HG02943 (cell line): Measurements from ENCODE around the gene MRGPRD.

Experiments
- ATAC-seq: cut with Tn5 transposase; IDR thresholded peaks from one replicate; pipeline ENCODE4 v1.9.1; 2021; ENCODE audit warnings: mild to moderate bottlenecking, low read depth, moderate library complexity; ENCODE audit not compliant: unreplicated experiment

The MRGPRD gene, protein sequence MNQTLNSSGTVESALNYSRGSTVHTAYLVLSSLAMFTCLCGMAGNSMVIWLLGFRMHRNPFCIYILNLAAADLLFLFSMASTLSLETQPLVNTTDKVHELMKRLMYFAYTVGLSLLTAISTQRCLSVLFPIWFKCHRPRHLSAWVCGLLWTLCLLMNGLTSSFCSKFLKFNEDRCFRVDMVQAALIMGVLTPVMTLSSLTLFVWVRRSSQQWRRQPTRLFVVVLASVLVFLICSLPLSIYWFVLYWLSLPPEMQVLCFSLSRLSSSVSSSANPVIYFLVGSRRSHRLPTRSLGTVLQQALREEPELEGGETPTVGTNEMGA

DNA sequence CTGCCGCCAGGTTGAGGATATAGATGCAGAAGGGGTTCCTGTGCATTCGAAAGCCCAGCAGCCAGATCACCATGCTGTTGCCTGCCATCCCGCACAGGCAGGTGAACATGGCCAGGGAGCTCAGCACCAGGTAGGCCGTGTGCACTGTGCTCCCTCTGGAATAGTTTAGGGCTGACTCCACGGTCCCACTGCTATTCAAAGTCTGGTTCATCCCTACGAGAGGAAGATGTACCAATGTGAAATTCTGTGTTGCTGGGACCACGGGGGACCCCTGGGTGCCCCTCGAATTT lies at the start of gene MRGPRD:
MRGPRD (minus strand) TSS at position 211 of the 290 bp plus-strand sequence; CDS start at position 211, 0 bp downstream.
- no peak for ATAC-seq

DNA sequence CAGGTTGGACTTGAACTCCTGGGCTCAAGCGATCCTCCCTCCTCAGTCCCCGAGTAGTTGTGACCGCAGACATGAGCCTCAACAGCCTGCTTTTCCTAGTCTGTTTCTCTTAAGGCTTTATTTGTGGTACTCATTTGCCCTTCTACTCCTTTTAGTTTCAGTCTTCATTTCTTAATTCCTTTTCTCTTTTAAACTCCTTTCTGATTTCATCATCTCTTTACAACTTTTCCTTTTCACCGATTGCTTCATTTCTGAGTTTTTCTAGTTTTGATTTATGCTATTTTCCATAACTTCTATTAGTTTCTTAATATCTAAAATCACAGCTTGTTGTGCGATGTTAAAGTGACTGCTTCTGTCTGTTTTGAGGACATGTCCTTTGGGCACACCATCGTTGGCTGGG lies 49.5 kb upstream of the MRGPRD start:
- ATAC-seq, result no peak

DNA sequence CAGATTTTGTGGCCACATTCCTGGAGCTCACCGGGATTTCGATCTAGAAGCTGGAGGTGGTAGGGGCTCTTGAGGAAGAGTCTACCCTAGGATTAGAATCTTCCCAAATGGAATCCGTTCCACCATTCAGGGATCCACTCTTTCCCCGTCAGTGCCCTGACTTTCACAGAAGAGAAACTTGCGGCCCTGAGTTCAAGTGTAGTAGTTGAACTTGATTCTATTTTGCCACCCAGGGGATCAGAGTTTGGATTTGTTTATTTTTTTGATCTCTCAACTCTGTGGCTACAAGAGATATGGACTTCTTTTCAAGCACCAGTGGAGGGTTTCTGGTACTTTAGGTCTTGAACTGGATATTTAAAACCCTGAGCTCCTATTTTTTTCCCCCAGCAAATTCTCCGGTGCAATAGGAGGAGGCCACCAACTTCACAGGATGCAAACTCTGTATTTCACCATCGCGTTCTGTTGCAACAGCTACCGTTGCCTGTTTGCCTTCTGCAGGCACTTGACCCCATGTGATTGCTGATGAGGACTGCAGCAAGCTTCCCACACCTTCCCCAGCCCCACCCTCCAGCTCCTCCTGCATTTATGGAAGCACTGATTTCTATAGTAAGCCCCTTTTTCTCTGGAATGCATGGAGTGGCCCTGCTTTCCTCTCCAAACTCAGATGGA lies 47.1 kb upstream of the MRGPRD start:
- no peak for ATAC-seq

DNA sequence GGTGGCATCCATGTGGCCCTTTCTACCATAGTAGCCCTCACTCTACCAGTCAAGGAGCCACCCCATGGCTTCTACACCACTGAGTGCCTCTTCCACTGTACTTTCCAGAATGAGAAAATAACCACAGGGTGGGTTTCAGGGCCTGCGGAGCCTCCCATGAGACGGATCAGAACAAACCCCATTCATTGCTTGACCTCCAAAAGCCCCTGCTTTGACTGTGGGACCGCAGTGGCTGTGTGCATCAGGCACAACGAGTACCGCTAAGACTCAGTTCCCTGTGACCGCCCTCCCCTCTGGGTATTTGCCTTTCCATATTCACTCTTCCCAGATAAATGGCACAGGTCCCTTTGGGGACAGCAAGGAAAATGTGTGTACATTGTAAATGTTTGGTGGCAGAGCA lies 43.7 kb upstream of the MRGPRD start:
- ATAC-seq, result no peak

DNA sequence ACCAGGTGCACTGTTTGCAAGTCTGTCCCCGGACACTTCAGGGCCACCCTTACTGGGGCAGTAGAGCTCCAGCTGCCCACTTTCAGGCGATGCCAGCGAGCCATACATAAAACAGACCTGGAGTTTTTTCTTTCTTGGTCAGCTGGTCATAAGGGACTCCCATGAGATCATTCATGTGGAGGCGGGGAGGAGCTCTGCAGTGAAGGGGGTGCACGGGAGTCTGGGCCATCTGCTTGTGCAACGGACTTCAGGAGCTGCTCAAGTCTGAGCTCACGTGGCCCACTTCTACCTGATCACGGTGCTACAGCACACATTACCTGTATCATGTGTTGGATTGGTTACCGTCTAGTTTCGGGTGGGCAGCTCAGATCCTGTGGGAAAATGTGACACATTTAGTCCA lies 41.5 kb upstream of the MRGPRD start:
- no peak for ATAC-seq

DNA sequence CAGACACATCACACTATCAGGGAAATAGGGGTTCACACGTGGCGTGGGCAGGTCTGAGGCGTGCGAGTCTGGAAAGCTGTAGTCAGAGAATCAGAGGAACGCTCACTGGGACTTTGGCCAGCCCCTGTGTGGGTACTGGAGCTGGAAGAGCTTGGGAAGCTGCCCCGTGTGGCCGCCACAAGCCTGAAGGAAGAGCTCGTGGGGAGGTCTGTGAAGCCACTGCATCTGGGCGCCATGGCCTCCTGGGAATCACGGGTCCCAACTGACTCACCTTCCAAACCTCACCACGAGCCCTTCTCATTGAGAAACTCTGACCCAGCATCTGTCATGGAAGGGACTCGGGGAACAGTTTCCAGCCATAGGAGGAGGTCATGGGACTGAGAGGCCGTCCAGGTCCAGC lies 38.1 kb upstream of the MRGPRD start:
- ATAC-seq, result no peak

DNA sequence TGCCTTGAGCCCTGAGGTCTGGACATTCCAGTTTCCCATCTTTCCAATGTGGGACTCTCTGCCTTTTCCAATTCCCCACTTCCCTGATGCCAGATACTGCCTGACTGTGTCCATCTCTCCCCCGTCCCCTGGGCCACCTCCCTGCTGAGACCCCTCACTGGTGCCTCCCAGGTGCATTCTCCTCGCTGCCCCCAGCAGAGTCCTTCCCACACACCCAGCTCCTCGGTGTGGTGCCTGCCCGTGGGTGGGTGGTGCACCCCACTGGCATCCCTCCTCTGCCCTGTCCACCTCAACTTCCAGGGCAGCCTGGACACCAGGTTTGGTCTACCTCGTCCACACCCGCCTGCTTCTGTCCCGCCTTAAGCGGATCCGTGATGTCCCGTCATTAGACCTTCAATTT lies 37.2 kb upstream of the MRGPRD start:
- ATAC-seq, result no peak

DNA sequence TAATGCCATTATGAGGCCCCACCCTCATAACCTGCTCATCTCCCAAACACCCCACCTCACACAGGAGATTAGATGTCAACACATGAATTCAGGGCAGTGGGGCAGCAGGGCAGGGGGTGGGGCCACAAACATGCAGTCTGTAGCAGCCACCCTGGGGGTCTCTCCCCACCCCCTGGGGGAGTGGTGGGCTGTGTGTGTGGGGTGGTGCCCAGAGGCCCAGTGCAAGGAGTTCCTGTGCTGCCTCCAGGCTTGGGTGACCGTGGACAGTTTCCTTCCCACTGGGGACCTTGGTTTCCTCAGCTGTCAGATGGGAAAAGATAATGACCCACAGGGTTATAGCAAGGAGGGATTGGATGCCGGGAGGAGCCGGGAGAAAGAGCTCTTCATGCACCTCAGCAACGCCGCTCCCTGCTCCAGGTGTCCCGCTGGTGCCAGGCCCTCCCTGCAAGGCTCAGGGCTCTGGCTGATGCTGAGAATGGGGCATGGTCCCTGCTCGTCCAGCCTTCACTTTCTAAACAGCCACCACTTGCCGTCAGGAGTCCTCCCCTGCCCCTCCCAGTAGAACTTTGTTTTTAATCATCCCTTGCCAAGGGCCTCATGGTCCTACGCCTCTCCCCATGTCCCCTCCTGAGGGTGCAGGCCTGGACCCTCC lies 34.2 kb upstream of the MRGPRD start:
- no peak for ATAC-seq

DNA sequence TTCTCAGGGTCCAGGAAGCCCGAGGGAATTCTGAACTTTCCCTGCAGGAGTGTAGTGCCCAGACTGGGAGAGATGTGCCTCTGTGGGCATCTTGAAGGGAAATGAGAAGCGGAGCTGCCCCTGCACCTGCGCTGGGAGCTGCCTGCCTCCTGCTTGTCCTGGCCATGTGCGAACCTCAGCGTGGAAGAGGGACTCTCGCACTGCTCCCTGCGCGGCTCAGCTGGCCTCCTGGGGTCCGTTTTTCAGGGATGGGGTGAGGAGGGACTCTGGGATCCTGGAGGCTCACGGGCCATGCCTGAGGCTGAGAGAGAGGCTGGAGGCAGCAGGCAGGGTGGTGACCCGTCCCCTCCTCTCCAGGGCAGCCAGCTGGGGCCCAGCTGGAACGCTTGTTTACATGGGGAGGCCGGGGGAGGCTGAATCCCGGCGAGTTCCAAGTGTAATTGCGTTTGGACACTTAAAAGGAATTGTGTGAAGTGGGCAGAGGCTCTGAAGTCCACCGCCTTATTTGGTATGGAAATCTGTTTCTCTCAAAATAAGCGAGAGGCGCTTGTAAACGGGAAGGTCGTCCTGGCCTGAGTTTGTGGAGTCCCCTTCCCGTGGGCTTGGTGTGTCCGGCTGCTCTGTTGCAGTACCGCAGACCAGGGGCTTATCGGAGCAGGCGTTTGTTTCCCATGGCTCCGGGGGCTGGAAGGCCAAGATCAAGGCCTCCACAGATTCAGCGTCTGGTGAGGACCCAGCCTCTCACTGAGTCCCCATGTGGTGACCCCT lies 33.5 kb upstream of the MRGPRD start:
- no peak for ATAC-seq

DNA sequence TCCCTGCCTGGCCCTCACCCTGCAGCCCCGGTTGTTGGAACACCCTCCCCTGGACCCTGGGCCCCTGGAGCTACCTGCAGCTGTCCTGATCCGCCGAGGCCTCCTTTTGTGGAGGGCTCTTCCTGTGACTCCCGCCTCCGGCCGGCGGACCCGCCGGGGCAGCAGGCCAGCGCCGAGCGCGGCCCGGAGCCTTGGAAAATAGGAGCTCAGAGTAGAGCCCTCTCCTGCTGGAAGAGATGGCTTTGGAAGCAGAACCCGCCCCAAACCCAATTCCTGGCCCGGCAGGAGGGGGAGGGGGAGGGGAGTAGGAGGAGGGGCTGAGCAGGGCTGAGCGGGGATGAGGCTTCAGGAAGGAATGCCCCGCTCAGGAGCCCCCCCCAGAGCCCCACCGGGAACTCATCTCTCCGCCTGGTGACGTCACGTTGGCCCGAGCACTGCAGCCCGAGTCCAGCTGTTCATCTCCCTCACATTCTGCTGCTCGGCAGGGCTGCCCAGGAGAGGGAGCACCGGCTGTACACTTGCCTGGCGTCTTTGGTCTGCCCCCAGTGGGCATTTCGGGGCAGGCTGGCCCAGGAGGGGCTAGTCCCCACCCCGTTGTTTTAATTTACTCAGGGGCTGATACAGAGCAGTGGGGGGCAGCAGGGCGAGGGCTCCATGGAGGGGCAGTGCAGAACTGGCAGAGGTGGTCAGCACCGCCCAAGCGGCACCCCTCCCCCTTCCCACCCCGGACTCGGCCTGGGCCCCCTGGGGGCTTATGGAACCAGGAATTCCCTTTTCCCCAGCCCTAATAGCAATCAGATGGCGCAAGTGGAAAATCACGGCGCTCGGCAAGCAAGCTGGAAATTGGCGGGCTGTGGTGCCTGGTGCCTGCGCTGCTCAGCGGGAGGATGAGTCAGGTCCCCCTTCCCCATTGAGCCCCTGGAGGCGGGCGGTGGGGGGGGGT lies 32.5 kb upstream of the MRGPRD start, which contains the start of gene MRGPRF:
MRGPRF (minus strand) TSS at position 238 of the 943 bp plus-strand sequence. CDS start 3,345 bp downstream, outside the sequence.
- ATAC-seq, result no peak

DNA sequence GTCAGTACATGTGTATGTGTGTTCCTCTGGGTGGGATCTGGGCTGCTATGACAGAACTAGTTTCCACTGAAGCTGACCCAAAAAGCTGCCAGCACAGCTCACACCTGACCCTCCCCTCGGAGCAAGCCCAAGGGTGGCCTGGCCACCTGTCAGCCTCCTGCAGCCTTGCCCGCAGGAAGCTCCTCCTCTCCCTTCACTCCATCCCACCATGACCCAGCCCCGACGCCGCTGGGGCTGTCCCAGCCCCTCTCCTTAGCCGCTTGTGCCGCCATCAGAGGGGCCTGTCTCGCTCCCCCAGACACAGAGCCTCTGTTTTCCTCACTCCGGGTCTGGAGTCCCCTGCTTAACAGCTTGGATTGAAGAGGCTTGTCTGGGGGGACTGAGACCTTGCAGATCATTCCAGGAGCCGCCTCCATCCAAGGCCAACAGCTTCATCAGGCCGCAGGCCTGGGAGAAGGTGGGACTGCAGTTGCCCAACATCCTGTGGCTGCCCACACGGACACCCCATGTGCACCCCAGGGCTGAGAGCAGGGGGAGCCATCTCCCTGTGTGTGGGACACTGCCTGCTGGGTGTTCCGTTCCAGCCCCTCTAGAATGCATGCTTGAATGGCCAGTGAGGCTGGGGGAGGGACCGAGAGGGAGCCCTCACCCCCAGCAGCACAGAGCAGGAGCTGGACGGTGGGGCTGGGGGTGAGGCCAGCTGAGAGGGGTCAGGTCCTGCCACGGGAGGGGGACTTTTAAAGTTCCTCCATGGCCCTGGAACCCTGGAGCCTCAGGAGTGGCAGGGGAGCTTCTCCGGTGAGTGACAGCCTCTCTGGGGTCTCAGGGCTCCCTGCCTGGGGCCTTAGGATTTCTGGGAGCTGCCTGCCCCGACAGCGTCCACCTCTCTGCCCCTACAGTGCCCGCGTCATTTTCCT lies 31.6 kb upstream of the MRGPRD start:
- no peak for ATAC-seq

DNA sequence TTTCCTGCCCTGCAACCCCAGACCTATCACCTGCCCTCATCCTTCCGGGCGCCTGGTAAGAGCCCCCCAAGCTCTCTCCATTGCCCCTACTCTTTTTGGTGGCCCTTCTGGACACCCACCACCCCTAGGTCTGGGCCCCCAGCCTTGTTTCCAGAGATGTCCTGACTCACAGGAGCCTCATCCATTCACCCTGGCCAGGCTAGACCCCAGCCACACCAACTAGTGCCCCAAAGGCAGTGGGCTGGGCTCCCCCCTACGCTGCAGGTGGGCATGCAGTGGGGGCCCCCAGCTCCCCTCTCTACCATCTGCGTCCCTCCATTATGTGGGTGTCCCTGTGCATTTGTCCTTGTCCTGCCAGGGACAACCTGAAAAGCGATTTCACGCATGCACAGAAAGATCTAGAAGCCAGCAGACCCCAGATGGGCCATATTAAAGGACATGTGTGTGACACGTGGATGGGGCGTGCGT lies 30.9 kb upstream of the MRGPRD start:
- no peak for ATAC-seq

DNA sequence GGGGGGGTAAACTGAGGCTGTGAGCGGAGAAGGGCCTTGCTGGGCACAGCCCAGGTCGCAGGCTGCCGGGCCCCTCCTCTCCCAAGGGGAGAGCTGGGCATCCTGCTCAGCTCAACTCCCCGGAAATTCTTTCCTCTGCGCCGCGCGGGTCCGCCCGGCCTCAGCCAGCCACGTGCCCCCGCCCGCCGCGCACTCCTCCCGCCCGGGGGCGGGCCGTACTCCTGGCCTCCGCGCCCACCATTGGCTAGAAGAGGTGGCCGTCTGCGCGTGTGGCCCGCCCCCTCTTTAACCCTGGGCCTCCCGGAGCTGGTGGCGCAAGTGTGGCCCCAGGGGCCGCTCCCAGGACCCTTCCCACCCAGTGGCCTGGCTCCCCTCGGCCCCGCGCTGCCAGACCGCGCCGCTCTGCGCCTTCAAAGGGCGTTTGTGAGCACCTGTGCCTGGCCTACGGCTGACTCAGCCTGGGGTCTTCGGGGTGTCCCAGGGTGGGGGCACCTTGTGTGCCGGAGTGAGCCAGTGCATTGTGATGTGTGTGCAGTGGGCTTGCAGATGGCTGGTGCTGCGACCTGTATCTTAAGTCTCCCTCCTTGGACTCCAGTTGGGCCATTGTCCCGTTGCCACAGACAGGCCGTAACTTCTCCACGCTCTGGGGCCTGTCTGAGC lies 30.3 kb upstream of the MRGPRD start:
- ATAC-seq, result no peak

DNA sequence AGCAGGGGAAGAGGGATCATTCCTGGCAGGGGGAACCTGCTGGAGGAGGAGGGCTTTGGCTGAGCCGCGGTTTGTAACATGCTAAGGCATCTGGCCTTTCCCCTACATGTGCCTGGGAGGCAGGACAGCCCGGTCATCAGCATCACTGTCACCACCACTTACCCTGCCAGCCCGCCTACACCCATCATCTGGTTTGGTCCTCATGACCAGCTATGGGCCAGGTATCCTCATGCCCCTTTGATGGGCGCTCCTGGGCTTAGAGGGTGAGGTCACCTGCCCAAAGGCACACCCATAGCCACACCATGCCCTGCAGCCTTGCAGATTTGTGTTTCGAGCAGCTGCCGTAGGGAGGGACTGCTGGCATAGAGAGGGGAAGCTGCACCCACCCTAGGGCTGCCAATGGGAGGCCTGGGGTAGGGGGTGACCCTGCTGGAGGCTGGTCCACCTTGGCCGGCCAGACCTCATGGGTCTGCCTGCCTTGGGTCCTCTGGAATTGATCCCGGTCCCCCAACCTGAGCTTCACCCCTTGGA lies 29.6 kb upstream of the MRGPRD start:
- ATAC-seq, result no peak

DNA sequence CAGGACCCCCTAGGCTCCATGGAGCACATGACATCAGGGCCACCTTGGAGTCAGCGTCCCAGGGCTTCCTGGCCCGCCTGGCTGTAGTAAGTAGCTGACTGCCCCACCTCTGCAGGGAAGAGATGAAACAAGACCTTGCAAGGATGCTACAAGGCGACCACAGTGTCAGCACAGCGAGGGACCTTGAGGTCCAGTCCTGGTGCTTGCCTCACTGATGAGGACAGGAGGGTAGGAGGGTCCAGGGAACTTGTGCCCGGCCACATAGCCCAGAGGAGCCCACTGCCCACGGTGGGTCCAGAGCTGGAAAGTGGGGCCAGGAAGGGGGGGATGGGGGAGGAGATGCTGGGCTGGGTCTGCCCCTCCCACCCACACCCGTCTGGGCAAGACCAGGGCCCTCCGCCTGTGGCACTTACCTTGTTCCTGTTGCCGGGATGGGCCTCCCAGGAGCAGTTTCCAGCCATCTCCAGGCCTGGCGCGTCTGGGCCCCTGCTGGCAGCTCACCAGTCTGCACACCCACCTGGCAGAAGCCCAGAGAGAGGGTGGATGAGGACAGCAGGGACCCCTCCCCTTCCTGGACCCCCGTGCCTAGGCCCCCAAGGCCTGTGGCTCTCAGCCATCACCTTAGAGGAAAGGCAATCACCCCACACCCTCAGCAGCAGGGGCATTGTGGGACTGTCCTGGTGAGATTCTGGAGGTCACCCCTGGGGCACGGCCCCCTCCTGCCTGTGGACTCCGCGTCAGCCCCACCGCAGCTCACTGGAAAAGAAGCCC lies 28.8 kb upstream of the MRGPRD start:
- ATAC-seq, result no peak

DNA sequence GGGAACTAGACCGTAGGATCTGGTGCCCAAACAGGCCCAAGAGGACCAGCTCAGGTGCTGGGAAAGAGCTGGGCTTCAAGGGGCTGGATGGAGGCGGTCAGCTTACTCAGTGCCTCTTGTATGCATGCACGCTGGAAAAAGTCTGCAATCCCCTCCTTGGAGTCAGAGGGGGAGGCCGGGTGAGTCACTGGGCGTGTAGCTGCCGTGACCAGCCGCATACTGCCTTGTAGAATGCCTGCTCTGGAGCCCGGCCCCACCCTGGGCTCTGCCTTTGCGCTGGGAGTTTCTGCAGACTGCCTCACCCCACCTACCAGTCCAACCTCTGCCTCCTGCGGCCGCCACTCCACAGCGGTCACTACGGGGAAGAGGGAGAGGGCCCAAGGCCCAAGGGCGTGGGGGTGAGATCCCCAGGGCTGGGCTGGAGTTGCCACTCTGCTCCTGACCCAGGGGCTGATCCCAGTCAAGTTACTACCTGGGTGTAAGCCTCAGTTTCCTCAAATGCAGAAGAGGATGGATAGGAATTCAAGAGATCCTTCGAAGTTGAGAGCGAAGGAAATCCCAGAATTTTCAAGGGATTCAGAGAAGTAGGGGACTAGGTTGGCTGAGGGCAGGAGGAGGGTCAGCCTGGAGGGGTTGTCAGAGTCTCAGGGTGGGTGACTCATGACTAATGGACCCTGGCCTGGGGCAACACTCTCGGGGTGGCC lies 28.1 kb upstream of the MRGPRD start:
- no peak for ATAC-seq

DNA sequence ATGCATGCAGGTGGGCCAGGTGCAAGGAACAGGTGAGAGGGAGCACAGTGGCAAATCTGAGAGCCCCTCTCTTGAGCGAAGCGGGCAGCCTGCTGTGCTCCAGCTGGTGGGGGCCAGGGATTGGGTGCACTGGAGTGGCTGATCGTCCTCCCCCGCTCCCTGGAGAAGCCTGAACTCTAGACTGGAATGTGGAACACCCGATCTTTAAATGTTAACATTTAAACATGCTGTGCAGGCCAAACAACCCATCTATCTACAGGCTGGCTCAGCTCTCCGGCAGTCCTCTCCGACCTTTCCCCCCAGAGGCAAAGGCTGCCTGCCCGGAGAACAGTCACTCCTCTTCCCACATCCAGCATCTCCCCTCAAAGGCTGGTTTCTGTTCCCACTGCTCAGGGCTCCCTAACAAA lies 27.2 kb upstream of the MRGPRD start:
- no peak for ATAC-seq
